Neural progenitor cell (in vitro differentiated cells): ENCODE measurements around the gene SLC6A9. TPM values are rescaled to one million over a fixed set of nuclear protein-coding genes. Genes with fewer than 3 reads are reported as not detected.

Experiments used
- DNase-seq: peaks from one replicate; pipeline ENCODE4 v3.0.0-alpha.2; 2016; ENCODE audit warnings: low spot score
- H2AFZ ChIP-seq: fragments of 200-600 bp; sonication (generic); replicated peaks from 2 replicates; pipeline ENCODE4 v1.6.1; 2016; ENCODE audit warnings: antibody characterized with exemption
- H3F3A ChIP-seq: fragments of 200-600 bp; sonication (generic); 2 replicates; pipeline ENCODE4 v1.6.1; 2016; ENCODE audit warnings: antibody characterized with exemption, low read depth
- H3K27ac ChIP-seq: fragments of 200-600 bp; sonication (generic); 2 replicates; pipeline ENCODE4 v1.5.1; 2016; ENCODE audit warnings: mild to moderate bottlenecking
- H3K27me3 ChIP-seq: fragments of 200-600 bp; sonication (generic); 2 replicates; pipeline ENCODE4 v1.6.1; 2016; ENCODE audit warnings: mild to moderate bottlenecking, moderate library complexity
- H3K36me3 ChIP-seq: fragments of 200-600 bp; sonication (generic); 2 replicates; pipeline ENCODE4 v1.5.1; 2016
- H3K4me1 ChIP-seq: fragments of 200-600 bp; sonication (generic); 2 replicates; pipeline ENCODE4 v1.6.1; 2016; ENCODE audit warnings: mixed run types
- H3K4me2 ChIP-seq: fragments of 200-600 bp; sonication (generic); 2 replicates; pipeline ENCODE4 v1.6.1; 2016
- H3K4me3 ChIP-seq: fragments of 200-600 bp; sonication (generic); 2 replicates; pipeline ENCODE4 v1.5.1; 2016
- H3K79me2 ChIP-seq: fragments of 200-600 bp; sonication (generic); 2 replicates; pipeline ENCODE4 v1.6.1; 2016; ENCODE audit warnings: low read depth
- H3K9ac ChIP-seq: fragments of 200-600 bp; sonication (generic); 2 replicates; pipeline ENCODE4 v1.6.1; 2016
- H3K9me3 ChIP-seq: fragments of 200-600 bp; sonication (generic); 2 replicates; pipeline ENCODE4 v1.5.1; 2016; ENCODE audit warnings: low read depth
- H4K20me1 ChIP-seq: fragments of 200-600 bp; sonication (generic); 2 replicates; pipeline ENCODE4 v1.6.1; 2016; ENCODE audit warnings: low read depth
- H3K27ac Mint-ChIP-seq: 3 replicates; pipeline ENCODE4 v1.8.0; 2021; ENCODE audit warnings: mixed read lengths
- H3K27me3 Mint-ChIP-seq: 2 replicates; pipeline ENCODE4 v1.8.0; 2022; ENCODE audit warnings: low read depth, mild to moderate bottlenecking, inconsistent platforms, moderate library complexity, mixed read lengths; ENCODE audit not compliant: insufficient read depth
- H3K36me3 Mint-ChIP-seq: 3 replicates; pipeline ENCODE4 v1.8.0; 2021; ENCODE audit warnings: mixed read lengths
- H3K4me1 Mint-ChIP-seq: 3 replicates; pipeline ENCODE4 v1.8.0; 2021; ENCODE audit warnings: mixed read lengths
- H3K4me3 Mint-ChIP-seq: 3 replicates; pipeline ENCODE4 v1.8.0; 2021; ENCODE audit warnings: mild to moderate bottlenecking, moderate library complexity, mixed read lengths
- H3K9me3 Mint-ChIP-seq: 3 replicates; pipeline ENCODE4 v1.8.0; 2020; ENCODE audit warnings: mixed read lengths
- CTCF ChIP-seq: fragments of 200-600 bp; sonication (generic); IDR thresholded peaks from 2 replicates; pipeline ENCODE4 v1.5.1; 2017; ENCODE audit warnings: antibody characterized with exemption, mild to moderate bottlenecking
- EZH2 ChIP-seq: fragments of 200-600 bp; sonication (generic); IDR thresholded peaks from 2 replicates; pipeline ENCODE4 v1.6.1; 2017; ENCODE audit warnings: antibody characterized with exemption, mild to moderate bottlenecking, moderate library complexity
- EZH2phosphoT487 ChIP-seq: fragments of 200-600 bp; sonication (generic); IDR thresholded peaks from 2 replicates; pipeline ENCODE4 v1.6.1; 2017; ENCODE audit warnings: antibody characterized with exemption
- total RNA-seq: library from RNA; depleted of rRNA; stranded (reverse); fragments of >200 nt; gene quantifications from 2 replicates; pipeline ENCODE4 v1.2.3, GENCODE V29; 2015; ENCODE audit warnings: low replicate concordance

The SLC6A9 gene
- total RNA-seq, 1 donor from 2014 or later, result 1.4 TPM

GRCh38 chr1:44036409-44037139 is 5.3 kb upstream of the SLC6A9 start:
- Mint-ChIP-seq H3K4me1 (peaks cover 40% of the 10 kb centered on the region), H3K4me3 (peak overlapping the region; percentile 4), H3K27ac (no peak overlapping the region)

GRCh38 chr1:44035726-44036408 is 4.6 kb upstream of the SLC6A9 start:
- Histone ChIP-seq H3K4me1 (peaks cover 21% of the 10 kb centered on the region), H3K4me3 (no peak overlapping the region), H3K79me2 (no peaks in the 10 kb centered on the region), H3K9me3 (no peaks in the 10 kb centered on the region), H3F3A (peaks cover 27% of the 10 kb centered on the region), H3K9ac (no peak overlapping the region), H3K27me3 (no peaks in the 10 kb centered on the region), H3K36me3 (no peaks in the 10 kb centered on the region), H3K4me2 (no peak overlapping the region), H3K27ac (no peak overlapping the region), H2AFZ (no peak overlapping the region), H4K20me1 (no peaks in the 10 kb centered on the region)
- Mint-ChIP-seq H3K27ac (peak overlapping the region; percentile 47), H3K9me3 (no peaks in the 10 kb centered on the region), H3K36me3 (no peaks in the 10 kb centered on the region), H3K4me3 (no peak overlapping the region), H3K4me1 (peaks cover 43% of the 10 kb centered on the region), H3K27me3 (peaks cover 6% of the 10 kb centered on the region)
- no peak for TF ChIP-seq EZH2
- TF ChIP-seq EZH2phosphoT487, result no peak
- TF ChIP-seq CTCF, result peak; percentile 32
- DNase-seq, result peak; percentile 55

More at GRCh38 chr1:44036409-44037139, 5.3 kb upstream of the SLC6A9 start:
- Histone ChIP-seq H3K9me3 (no peaks in the 10 kb centered on the region), H3K79me2 (no peaks in the 10 kb centered on the region), H3K27me3 (no peaks in the 10 kb centered on the region), H3K36me3 (no peaks in the 10 kb centered on the region), H4K20me1 (no peaks in the 10 kb centered on the region), H3F3A (peaks cover 20% of the 10 kb centered on the region), H3K4me2 (no peak overlapping the region), H3K4me3 (no peak overlapping the region), H2AFZ (no peak overlapping the region), H3K4me1 (peaks cover 20% of the 10 kb centered on the region), H3K9ac (no peak overlapping the region), H3K27ac (no peak overlapping the region)
- no peaks in the 10 kb centered on the region for H3K36me3 Mint-ChIP-seq
- peak; percentile 82 for DNase-seq
- TF ChIP-seq EZH2phosphoT487, result no peak
- peak; percentile 86 for TF ChIP-seq CTCF
- peaks cover 6% of the 10 kb centered on the region for H3K27me3 Mint-ChIP-seq
- H3K9me3 Mint-ChIP-seq, result no peaks in the 10 kb centered on the region

- no peak overlapping the region for H3K9ac ChIP-seq
- Mint-ChIP-seq H3K27ac (peak overlapping the region; percentile 47), H3K36me3 (no peaks in the 10 kb centered on the region), H3K9me3 (no peaks in the 10 kb centered on the region), H3K27me3 (peaks cover 6% of the 10 kb centered on the region), H3K4me3 (no peak overlapping the region), H3K4me1 (peaks cover 43% of the 10 kb centered on the region)
- H3K79me2 ChIP-seq, result no peaks in the 10 kb centered on the region
- TF ChIP-seq CTCF, result no peak
- no peak for TF ChIP-seq EZH2phosphoT487
- TF ChIP-seq EZH2, result no peak
- no peaks in the 10 kb centered on the region for H3K27me3 ChIP-seq
- no peaks in the 10 kb centered on the region for H3K9me3 ChIP-seq
- H3K4me3 ChIP-seq, result no peak overlapping the region
- H2AFZ ChIP-seq, result no peak overlapping the region
- H3F3A ChIP-seq, result peaks cover 27% of the 10 kb centered on the region
- H3K4me2 ChIP-seq, result no peak overlapping the region
- no peaks in the 10 kb centered on the region for H3K36me3 ChIP-seq
- H4K20me1 ChIP-seq, result no peaks in the 10 kb centered on the region
- no peak for DNase-seq
- peaks cover 21% of the 10 kb centered on the region for H3K4me1 ChIP-seq
- no peak overlapping the region for H3K27ac ChIP-seq
These were observed 3.9 kb upstream of the SLC6A9 start for GRCh38 chr1:44034976-44035716.
